ENCODE results near the gene EIF4B. TPM values are rescaled to one million over a fixed set of nuclear protein-coding genes. Genes with fewer than 3 reads are reported as not detected.

Gene EIF4B
- total and polyA plus RNA-seq, 9 of the 15 experiments (the other 6 are each of a cell fraction or from before 2014, with no cell fraction given): 138 to 669 (median 552) TPM

DNA sequence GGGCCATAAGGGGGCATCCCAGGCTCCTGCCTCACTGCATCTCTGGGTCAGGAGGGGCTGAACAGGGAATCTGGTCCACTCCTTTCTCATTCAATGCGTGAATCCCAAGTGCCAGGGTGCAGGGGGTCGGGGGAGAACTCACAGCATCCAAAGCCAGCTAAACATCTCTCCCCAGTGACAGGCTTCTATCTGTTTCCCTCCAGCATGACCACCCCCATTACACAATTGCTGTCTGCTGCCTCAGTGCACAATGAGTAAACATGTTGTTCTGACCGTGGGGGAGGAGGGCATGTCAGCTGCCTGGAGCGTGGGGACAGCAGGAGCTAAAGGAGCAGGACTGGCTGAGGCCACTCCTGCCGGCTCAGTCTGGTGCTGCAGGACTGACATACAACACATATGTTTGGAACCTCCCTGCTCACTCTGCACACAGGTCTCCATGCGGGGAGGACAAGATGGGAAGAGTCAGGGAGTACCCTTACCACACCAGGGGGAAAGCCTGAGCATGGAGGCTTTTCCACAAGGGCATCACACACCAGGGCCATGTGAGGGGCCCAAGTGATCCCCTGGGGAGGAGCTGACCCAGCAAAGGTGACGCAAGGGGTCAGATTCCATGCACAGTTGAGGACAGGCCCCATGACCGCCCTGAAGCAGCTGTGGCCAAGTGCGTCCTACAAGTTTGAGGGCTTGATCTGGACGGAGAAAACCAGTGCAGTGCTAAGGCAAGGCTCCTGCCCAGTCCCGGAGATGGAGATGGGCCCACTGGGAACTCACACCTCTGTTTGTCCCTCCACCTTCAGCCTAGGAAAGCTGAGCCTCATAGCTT lies 45.0 kb downstream of the EIF4B start (continued):
- TF ChIP-seq, protein P1, sequence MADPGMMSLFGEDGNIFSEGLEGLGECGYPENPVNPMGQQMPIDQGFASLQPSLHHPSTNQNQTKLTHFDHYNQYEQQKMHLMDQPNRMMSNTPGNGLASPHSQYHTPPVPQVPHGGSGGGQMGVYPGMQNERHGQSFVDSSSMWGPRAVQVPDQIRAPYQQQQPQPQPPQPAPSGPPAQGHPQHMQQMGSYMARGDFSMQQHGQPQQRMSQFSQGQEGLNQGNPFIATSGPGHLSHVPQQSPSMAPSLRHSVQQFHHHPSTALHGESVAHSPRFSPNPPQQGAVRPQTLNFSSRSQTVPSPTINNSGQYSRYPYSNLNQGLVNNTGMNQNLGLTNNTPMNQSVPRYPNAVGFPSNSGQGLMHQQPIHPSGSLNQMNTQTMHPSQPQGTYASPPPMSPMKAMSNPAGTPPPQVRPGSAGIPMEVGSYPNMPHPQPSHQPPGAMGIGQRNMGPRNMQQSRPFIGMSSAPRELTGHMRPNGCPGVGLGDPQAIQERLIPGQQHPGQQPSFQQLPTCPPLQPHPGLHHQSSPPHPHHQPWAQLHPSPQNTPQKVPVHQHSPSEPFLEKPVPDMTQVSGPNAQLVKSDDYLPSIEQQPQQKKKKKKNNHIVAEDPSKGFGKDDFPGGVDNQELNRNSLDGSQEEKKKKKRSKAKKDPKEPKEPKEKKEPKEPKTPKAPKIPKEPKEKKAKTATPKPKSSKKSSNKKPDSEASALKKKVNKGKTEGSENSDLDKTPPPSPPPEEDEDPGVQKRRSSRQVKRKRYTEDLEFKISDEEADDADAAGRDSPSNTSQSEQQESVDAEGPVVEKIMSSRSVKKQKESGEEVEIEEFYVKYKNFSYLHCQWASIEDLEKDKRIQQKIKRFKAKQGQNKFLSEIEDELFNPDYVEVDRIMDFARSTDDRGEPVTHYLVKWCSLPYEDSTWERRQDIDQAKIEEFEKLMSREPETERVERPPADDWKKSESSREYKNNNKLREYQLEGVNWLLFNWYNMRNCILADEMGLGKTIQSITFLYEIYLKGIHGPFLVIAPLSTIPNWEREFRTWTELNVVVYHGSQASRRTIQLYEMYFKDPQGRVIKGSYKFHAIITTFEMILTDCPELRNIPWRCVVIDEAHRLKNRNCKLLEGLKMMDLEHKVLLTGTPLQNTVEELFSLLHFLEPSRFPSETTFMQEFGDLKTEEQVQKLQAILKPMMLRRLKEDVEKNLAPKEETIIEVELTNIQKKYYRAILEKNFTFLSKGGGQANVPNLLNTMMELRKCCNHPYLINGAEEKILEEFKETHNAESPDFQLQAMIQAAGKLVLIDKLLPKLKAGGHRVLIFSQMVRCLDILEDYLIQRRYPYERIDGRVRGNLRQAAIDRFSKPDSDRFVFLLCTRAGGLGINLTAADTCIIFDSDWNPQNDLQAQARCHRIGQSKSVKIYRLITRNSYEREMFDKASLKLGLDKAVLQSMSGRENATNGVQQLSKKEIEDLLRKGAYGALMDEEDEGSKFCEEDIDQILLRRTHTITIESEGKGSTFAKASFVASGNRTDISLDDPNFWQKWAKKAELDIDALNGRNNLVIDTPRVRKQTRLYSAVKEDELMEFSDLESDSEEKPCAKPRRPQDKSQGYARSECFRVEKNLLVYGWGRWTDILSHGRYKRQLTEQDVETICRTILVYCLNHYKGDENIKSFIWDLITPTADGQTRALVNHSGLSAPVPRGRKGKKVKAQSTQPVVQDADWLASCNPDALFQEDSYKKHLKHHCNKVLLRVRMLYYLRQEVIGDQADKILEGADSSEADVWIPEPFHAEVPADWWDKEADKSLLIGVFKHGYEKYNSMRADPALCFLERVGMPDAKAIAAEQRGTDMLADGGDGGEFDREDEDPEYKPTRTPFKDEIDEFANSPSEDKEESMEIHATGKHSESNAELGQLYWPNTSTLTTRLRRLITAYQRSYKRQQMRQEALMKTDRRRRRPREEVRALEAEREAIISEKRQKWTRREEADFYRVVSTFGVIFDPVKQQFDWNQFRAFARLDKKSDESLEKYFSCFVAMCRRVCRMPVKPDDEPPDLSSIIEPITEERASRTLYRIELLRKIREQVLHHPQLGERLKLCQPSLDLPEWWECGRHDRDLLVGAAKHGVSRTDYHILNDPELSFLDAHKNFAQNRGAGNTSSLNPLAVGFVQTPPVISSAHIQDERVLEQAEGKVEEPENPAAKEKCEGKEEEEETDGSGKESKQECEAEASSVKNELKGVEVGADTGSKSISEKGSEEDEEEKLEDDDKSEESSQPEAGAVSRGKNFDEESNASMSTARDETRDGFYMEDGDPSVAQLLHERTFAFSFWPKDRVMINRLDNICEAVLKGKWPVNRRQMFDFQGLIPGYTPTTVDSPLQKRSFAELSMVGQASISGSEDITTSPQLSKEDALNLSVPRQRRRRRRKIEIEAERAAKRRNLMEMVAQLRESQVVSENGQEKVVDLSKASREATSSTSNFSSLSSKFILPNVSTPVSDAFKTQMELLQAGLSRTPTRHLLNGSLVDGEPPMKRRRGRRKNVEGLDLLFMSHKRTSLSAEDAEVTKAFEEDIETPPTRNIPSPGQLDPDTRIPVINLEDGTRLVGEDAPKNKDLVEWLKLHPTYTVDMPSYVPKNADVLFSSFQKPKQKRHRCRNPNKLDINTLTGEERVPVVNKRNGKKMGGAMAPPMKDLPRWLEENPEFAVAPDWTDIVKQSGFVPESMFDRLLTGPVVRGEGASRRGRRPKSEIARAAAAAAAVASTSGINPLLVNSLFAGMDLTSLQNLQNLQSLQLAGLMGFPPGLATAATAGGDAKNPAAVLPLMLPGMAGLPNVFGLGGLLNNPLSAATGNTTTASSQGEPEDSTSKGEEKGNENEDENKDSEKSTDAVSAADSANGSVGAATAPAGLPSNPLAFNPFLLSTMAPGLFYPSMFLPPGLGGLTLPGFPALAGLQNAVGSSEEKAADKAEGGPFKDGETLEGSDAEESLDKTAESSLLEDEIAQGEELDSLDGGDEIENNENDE (IDR thresholded peaks at IDR 0.05; ENCODE audit: low read depth, low read length): no peak
- TF ChIP-seq, protein P2, sequence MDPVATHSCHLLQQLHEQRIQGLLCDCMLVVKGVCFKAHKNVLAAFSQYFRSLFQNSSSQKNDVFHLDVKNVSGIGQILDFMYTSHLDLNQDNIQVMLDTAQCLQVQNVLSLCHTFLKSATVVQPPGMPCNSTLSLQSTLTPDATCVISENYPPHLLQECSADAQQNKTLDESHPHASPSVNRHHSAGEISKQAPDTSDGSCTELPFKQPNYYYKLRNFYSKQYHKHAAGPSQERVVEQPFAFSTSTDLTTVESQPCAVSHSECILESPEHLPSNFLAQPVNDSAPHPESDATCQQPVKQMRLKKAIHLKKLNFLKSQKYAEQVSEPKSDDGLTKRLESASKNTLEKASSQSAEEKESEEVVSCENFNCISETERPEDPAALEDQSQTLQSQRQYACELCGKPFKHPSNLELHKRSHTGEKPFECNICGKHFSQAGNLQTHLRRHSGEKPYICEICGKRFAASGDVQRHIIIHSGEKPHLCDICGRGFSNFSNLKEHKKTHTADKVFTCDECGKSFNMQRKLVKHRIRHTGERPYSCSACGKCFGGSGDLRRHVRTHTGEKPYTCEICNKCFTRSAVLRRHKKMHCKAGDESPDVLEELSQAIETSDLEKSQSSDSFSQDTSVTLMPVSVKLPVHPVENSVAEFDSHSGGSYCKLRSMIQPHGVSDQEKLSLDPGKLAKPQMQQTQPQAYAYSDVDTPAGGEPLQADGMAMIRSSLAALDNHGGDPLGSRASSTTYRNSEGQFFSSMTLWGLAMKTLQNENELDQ (CRISPR knock-in tag; IDR thresholded peaks at IDR 0.05; ENCODE audit: borderline replicate concordance): no peak
- TF ChIP-seq, protein P3, sequence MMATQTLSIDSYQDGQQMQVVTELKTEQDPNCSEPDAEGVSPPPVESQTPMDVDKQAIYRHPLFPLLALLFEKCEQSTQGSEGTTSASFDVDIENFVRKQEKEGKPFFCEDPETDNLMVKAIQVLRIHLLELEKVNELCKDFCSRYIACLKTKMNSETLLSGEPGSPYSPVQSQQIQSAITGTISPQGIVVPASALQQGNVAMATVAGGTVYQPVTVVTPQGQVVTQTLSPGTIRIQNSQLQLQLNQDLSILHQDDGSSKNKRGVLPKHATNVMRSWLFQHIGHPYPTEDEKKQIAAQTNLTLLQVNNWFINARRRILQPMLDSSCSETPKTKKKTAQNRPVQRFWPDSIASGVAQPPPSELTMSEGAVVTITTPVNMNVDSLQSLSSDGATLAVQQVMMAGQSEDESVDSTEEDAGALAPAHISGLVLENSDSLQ (IDR thresholded peaks at IDR 0.05): no peak
- TF ChIP-seq DNMT1 (IDR thresholded peaks at IDR 0.05) (no peak), MTF1 (CRISPR knock-in tag; IDR thresholded peaks at IDR 0.05; ENCODE audit: borderline replicate concordance) (no peak), LEF1 (IDR thresholded peaks at IDR 0.05) (peak; percentile 23; the same call in 1 of the 2 replicates), GTF2A2 (tag; IDR thresholded peaks at IDR 0.05) (no peak), HMG20A (CRISPR knock-in tag; conservative IDR thresholded peaks at IDR 0.05) (no peak), ZNF121 (CRISPR knock-in tag; conservative IDR thresholded peaks at IDR 0.05) (no peak)
- TF ChIP-seq, protein P4, sequence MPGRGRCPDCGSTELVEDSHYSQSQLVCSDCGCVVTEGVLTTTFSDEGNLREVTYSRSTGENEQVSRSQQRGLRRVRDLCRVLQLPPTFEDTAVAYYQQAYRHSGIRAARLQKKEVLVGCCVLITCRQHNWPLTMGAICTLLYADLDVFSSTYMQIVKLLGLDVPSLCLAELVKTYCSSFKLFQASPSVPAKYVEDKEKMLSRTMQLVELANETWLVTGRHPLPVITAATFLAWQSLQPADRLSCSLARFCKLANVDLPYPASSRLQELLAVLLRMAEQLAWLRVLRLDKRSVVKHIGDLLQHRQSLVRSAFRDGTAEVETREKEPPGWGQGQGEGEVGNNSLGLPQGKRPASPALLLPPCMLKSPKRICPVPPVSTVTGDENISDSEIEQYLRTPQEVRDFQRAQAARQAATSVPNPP (IDR thresholded peaks at IDR 0.05; ENCODE audit: borderline replicate concordance, insufficient read depth, insufficient read length): no peak
